ENCODE data around the gene TMEM14A.

TMEM14A gene

GRCh38 chr6:52728394-52728793 is 57.5 kb downstream of the TMEM14A start:
- no peak overlapping the region for H3K4me3 ChIP-seq (ENCODE audit: low read depth, low read length)
- TF ChIP-seq CTCF (IDR thresholded peaks at IDR 0.05; ENCODE audit: control insufficient read depth, extremely low read depth, insufficient read depth): no peak
- DNase-seq (ENCODE audit: low read depth): no peak

- no peak for TF ChIP-seq CTCF (IDR thresholded peaks at IDR 0.05; ENCODE audit: control insufficient read depth, extremely low read depth, insufficient read depth)
- no peak for DNase-seq (ENCODE audit: low read depth)
- no peak overlapping the region for H3K4me3 ChIP-seq (ENCODE audit: low read depth, low read length)
Measured at GRCh38 chr6:52729576-52729975, 58.7 kb downstream of the TMEM14A start.

GRCh38 chr6:52731719-52732118 is 60.8 kb downstream of the TMEM14A start:
- no peak overlapping the region for H3K4me3 ChIP-seq (ENCODE audit: low read depth, low read length)
- TF ChIP-seq CTCF (IDR thresholded peaks at IDR 0.05; ENCODE audit: control insufficient read depth, extremely low read depth, insufficient read depth): no peak
- no peak for DNase-seq (ENCODE audit: low read depth)

- TF ChIP-seq CTCF (IDR thresholded peaks at IDR 0.05; ENCODE audit: control insufficient read depth, extremely low read depth, insufficient read depth): no peak
- H3K4me3 ChIP-seq (ENCODE audit: low read depth, low read length): no peak overlapping the region
- no peak for DNase-seq (ENCODE audit: low read depth)
Measured at GRCh38 chr6:52733172-52733571, 62.3 kb downstream of the TMEM14A start.

- no peak for DNase-seq (ENCODE audit: low read depth)
- no peak overlapping the region for H3K4me3 ChIP-seq (ENCODE audit: low read depth, low read length)
- no peak for TF ChIP-seq CTCF (IDR thresholded peaks at IDR 0.05; ENCODE audit: control insufficient read depth, extremely low read depth, insufficient read depth)
Measured at GRCh38 chr6:52734072-52734471, 63.2 kb downstream of the TMEM14A start.

- no peak for TF ChIP-seq CTCF (IDR thresholded peaks at IDR 0.05; ENCODE audit: control insufficient read depth, extremely low read depth, insufficient read depth)
- no peak for DNase-seq (ENCODE audit: low read depth)
- H3K4me3 ChIP-seq (ENCODE audit: low read depth, low read length): no peak overlapping the region
Measured at GRCh38 chr6:52735071-52735470, 64.2 kb downstream of the TMEM14A start.

- H3K4me3 ChIP-seq (ENCODE audit: low read depth, low read length): no peak overlapping the region
- no peak for DNase-seq (ENCODE audit: low read depth)
- no peak for TF ChIP-seq CTCF (IDR thresholded peaks at IDR 0.05; ENCODE audit: control insufficient read depth, extremely low read depth, insufficient read depth)
Measured at GRCh38 chr6:52736145-52736544, 65.2 kb downstream of the TMEM14A start.
